ENCODE data around the gene FIGNL2. TPM values are rescaled to one million over a fixed set of nuclear protein-coding genes. Genes with fewer than 3 reads are reported as not detected.

Gene FIGNL2
- total and polyA plus RNA-seq, 2 of the 13 experiments (the other 11 are each of a cell fraction or from before 2014, with no cell fraction given): 0.82 to 1.00 TPM

DNA sequence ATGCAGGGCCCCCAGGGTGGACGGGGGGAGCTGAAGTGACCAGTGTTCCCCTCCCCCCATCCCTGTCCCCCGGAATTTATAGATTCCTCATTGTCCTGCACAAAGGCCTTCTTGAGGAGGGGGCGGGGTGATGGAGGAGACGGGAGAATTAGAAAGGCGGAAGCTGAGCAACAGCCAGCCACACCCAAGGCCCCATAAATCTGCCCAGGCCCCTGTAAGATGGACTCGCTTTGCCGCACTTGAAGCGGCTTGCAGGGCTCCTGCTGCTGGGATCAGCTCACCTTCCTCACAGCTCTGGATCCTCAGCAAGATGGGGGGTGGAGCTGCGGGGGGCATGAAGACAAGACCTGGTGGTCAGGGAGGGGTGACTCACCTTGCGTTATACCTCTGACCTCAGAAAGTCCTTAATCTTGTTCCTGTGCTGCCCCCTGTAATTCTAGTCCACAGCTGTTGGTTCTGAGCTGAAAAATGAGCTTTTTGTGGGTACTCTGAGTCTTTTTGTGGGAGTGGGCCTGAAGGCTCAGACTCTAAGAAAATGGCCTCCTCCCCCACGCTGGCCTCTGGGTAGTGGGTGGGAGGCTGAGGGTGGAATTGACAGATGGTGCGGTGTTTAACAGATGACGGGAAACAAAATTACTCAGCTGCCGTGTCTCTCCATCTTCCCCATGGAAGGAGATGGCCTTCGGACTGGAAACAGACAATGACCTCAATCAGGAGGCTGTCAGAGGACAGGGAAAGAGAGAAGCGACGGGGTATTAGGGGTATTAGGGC lies 23.6 kb upstream of the FIGNL2 start:
- H3K9me3 ChIP-seq (ENCODE audit: low read length): no peaks in the 10 kb centered on the region
- no TSS peak for BruUV-seq (replicated peaks)
- no peaks in the 10 kb centered on the region for H3K36me3 ChIP-seq (replicated peaks in 1 of 2; ENCODE audit: control insufficient read depth in 1 of 2, insufficient read depth in 2 of 2, low read length in 2 of 2)
- H3K9ac ChIP-seq (ENCODE audit: insufficient read depth, low read depth, low read length): no peak overlapping the region
- intact Hi-C loops (cut with micrococcal nuclease; ENCODE audit: unreplicated experiment) (loop anchor here (1.0 kb wide), 1 partner anchor 25 kb away; no protein-coding TSS in a partner anchor), in situ Hi-C loops (cut with HindIII; ENCODE audit: extremely low pct_ligation_motif_present, low pct_unique_long_range_greater_than_20kb) (no loop called here)
- H3K79me2 ChIP-seq (ENCODE audit: insufficient read depth, low read length): no peaks in the 10 kb centered on the region
- no peak for TF ChIP-seq ZSCAN25 (CRISPR knock-in tag; IDR thresholded peaks at IDR 0.05)
- no peak for TF ChIP-seq RBAK (CRISPR knock-in tag; IDR thresholded peaks at IDR 0.05)
- no peak for TF ChIP-seq ZNF510 (CRISPR knock-in tag; IDR thresholded peaks at IDR 0.05; ENCODE audit: low read depth)
- H4K20me1 ChIP-seq (ENCODE audit: insufficient read depth, low read length): no peaks in the 10 kb centered on the region
- H3K4me1 ChIP-seq (ENCODE audit: insufficient read depth, low read length): peaks cover 25% of the 10 kb centered on the region
- POLR2A ChIA-PET: no interaction called here
- no peak overlapping the region for H3K27ac ChIP-seq (ENCODE audit: extremely low read length, insufficient read depth, low read length)
- DNase-seq (ENCODE audit: low spot score) (no peak), ATAC-seq (no peak), FAIRE-seq (no peak)
- H3K4me3 ChIP-seq (replicated peaks in 1 of 3; ENCODE audit: insufficient read depth in 1 of 3, low read depth in 2 of 3, low read length in 3 of 3): no peak overlapping the region
- CTCF ChIA-PET (ENCODE audit: low intra/inter-chr PET ratio, low total read pairs): no interaction called here
- no peak overlapping the region for H2AFZ ChIP-seq (ENCODE audit: low read length)
- 20% methylated on average over 9 of the region's 17 CpGs for WGBS (ENCODE audit: low lambda C conversion rate)
- no peak overlapping the region for H3K4me2 ChIP-seq (ENCODE audit: low read depth, low read length)
- peaks cover 9 to 44% of the 10 kb centered on the region in 2 experiments; a peak in 4 of 5 replicates for H3K27me3 ChIP-seq (ENCODE audit: control insufficient read depth in 1 of 2, insufficient read depth in 2 of 2, low read length in 2 of 2)

DNA sequence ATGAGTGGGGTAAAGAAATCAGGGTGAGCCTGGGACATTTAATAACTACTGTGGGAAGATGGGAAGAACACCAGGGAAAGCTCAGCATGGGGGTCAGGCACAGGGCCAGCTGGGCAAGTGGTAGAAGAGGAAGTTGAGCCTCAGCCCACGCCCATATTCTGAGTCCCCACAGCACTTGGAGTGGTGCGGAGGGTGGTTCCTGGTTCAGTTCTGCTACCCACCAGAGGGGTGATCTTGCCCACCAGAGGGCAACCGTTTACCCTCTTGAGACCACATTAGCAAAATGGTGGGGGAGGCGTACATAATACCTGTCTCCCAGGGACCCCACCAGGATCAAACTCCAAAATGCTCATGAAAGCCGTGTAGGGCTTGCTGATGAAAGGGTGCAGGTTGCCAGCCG lies 22.6 kb upstream of the FIGNL2 start:
- in situ Hi-C loops (cut with HindIII; ENCODE audit: extremely low pct_ligation_motif_present, low pct_unique_long_range_greater_than_20kb): no loop called here
- H3K27ac ChIP-seq (ENCODE audit: extremely low read length, insufficient read depth, low read length): no peak overlapping the region
- no peak for TF ChIP-seq NR2F2 (IDR thresholded peaks at IDR 0.05; ENCODE audit: borderline replicate concordance, low read depth)
- TF ChIP-seq ZNF30 (CRISPR knock-in tag; IDR thresholded peaks at IDR 0.05): no peak
- TF ChIP-seq SMARCC2 (IDR thresholded peaks at IDR 0.05): no peak
- no peak for TF ChIP-seq ZNF605 (CRISPR knock-in tag; IDR thresholded peaks at IDR 0.05)
- no peak for TF ChIP-seq NFKB2 (CRISPR knock-in tag; IDR thresholded peaks at IDR 0.05; ENCODE audit: borderline replicate concordance)
- no peak for TF ChIP-seq KDM2A (CRISPR knock-in tag; IDR thresholded peaks at IDR 0.05; ENCODE audit: borderline replicate concordance, low read depth)
- TF ChIP-seq CENPX (CRISPR knock-in tag; IDR thresholded peaks at IDR 0.05): no peak
- no peak for TF ChIP-seq ZNF326 (CRISPR knock-in tag; IDR thresholded peaks at IDR 0.05; ENCODE audit: borderline replicate concordance)
- no peak for TF ChIP-seq ZNF615 (CRISPR knock-in tag; IDR thresholded peaks at IDR 0.05; ENCODE audit: borderline replicate concordance)
- no peak for TF ChIP-seq ZNF577 (CRISPR knock-in tag; IDR thresholded peaks at IDR 0.05; ENCODE audit: borderline replicate concordance, low read depth)
- TF ChIP-seq AGO2 (optimal IDR thresholded peaks at IDR 0.05; ENCODE audit: low read depth, low read length): no peak
- H3K4me3 ChIP-seq (replicated peaks in 1 of 3; ENCODE audit: insufficient read depth in 1 of 3, low read depth in 2 of 3, low read length in 3 of 3): no peak overlapping the region
- POLR2A ChIA-PET: no interaction called here
- no peak for ATAC-seq
- no peak for DNase-seq (ENCODE audit: low spot score)
- no peak overlapping the region for H3K4me2 ChIP-seq (ENCODE audit: low read depth, low read length)
- H2AFZ ChIP-seq (ENCODE audit: low read length): no peak overlapping the region
- BruUV-seq (replicated peaks): no TSS peak
- H3K9me3 ChIP-seq (ENCODE audit: low read length): no peaks in the 10 kb centered on the region
- no peak for FAIRE-seq
- H3K79me2 ChIP-seq (ENCODE audit: insufficient read depth, low read length): no peaks in the 10 kb centered on the region
- intact Hi-C loops (cut with micrococcal nuclease; ENCODE audit: unreplicated experiment): no loop called here
- H3K4me1 ChIP-seq (ENCODE audit: insufficient read depth, low read length): peaks cover 35% of the 10 kb centered on the region
- WGBS (ENCODE audit: low lambda C conversion rate): 32% methylated on average over 4 of the region's 6 CpGs
- H3K36me3 ChIP-seq (replicated peaks in 1 of 2; ENCODE audit: control insufficient read depth in 1 of 2, insufficient read depth in 2 of 2, low read length in 2 of 2): no peaks in the 10 kb centered on the region
- CTCF ChIA-PET (ENCODE audit: low intra/inter-chr PET ratio, low total read pairs): no interaction called here
- no peaks in the 10 kb centered on the region for H4K20me1 ChIP-seq (ENCODE audit: insufficient read depth, low read length)
- H3K27me3 ChIP-seq (ENCODE audit: control insufficient read depth in 1 of 2, insufficient read depth in 2 of 2, low read length in 2 of 2): peaks cover 9 to 44% of the 10 kb centered on the region in 2 experiments; a peak in 4 of 5 replicates
- H3K9ac ChIP-seq (ENCODE audit: insufficient read depth, low read depth, low read length): no peak overlapping the region

Data from HepG2 (cell line).